KMS-11 (cell line): Measurements from ENCODE around the gene COL20A1.

ENCODE experiments used
- H2AFZ ChIP-seq: fragments of 200-600 bp; sonication (generic); 2 replicates; pipeline ENCODE4 v1.6.1; 2016; ENCODE audit warnings: antibody characterized with exemption, mixed run types, low read depth
- H3K27ac ChIP-seq: fragments of 200-600 bp; sonication (generic); 2 replicates; pipeline ENCODE4 v1.6.1; 2016; ENCODE audit warnings: mild to moderate bottlenecking, mixed run types
- H3K27me3 ChIP-seq: fragments of 200-600 bp; sonication (generic); 2 replicates; pipeline ENCODE4 v1.6.1; 2017; ENCODE audit warnings: mild to moderate bottlenecking, low read depth, mixed run types, moderate library complexity; ENCODE audit not compliant: insufficient read depth
- H3K36me3 ChIP-seq: fragments of 200-600 bp; sonication (generic); 2 replicates; pipeline ENCODE4 v1.6.1; 2017; ENCODE audit warnings: mild to moderate bottlenecking, mixed run types; ENCODE audit not compliant: insufficient read depth
- H3K4me1 ChIP-seq: fragments of 200-600 bp; sonication (generic); 2 replicates; pipeline ENCODE4 v1.6.1; 2016; ENCODE audit warnings: mild to moderate bottlenecking, low read depth, mixed run types; ENCODE audit not compliant: poor library complexity, severe bottlenecking
- H3K4me2 ChIP-seq: fragments of 200-600 bp; sonication (generic); 2 replicates; pipeline ENCODE4 v1.7.0; 2016; ENCODE audit warnings: mild to moderate bottlenecking, mixed run types
- H3K4me3 ChIP-seq: fragments of 200-600 bp; sonication (generic); IDR thresholded peaks from 2 replicates; pipeline ENCODE4 v1.6.1; 2017; ENCODE audit warnings: low read depth, low read length, mixed read lengths; ENCODE audit not compliant: insufficient read depth
- H3K79me2 ChIP-seq: fragments of 200-600 bp; sonication (generic); 2 replicates; pipeline ENCODE4 v1.6.1; 2016; ENCODE audit warnings: low read depth, mixed run types; ENCODE audit not compliant: insufficient read depth
- H3K9ac ChIP-seq: fragments of 200-600 bp; sonication (generic); 2 replicates; pipeline ENCODE4 v1.6.1; 2016; ENCODE audit warnings: mild to moderate bottlenecking, mixed run types
- H4K20me1 ChIP-seq: fragments of 200-600 bp; sonication (generic); 2 replicates; pipeline ENCODE4 v1.6.1; 2016; ENCODE audit warnings: mild to moderate bottlenecking, mixed run types; ENCODE audit not compliant: insufficient read depth
- CTCF ChIP-seq: fragments of 200-600 bp; sonication (generic); conservative IDR thresholded peaks from 2 replicates; pipeline ENCODE4 v1.6.1; 2017; ENCODE audit warnings: low read depth, mild to moderate bottlenecking, antibody characterized with exemption, low read length, moderate library complexity, mixed read lengths

COL20A1 gene

GRCh38 chr20:63255931-63256704 is 36.9 kb upstream of the COL20A1 start:
- Histone ChIP-seq H3K36me3 (no peaks in the 10 kb centered on the region), H3K4me2 (no peak overlapping the region), H4K20me1 (no peaks in the 10 kb centered on the region), H3K4me1 (no peaks in the 10 kb centered on the region), H3K4me3 (no peak overlapping the region), H3K9ac (no peak overlapping the region), H3K27ac (no peak overlapping the region), H2AFZ (no peak overlapping the region), H3K27me3 (peaks cover 96% of the 10 kb centered on the region), H3K79me2 (no peaks in the 10 kb centered on the region)
- no peak for TF ChIP-seq CTCF

GRCh38 chr20:63256954-63257353 is 36.0 kb upstream of the COL20A1 start:
- Histone ChIP-seq H3K27me3 (peaks cover 96% of the 10 kb centered on the region), H4K20me1 (no peaks in the 10 kb centered on the region), H3K79me2 (no peaks in the 10 kb centered on the region), H3K27ac (no peak overlapping the region), H3K9ac (no peak overlapping the region), H3K36me3 (no peaks in the 10 kb centered on the region), H3K4me3 (no peak overlapping the region), H3K4me2 (no peak overlapping the region), H3K4me1 (no peaks in the 10 kb centered on the region), H2AFZ (no peak overlapping the region)
- no peak for TF ChIP-seq CTCF

- Histone ChIP-seq H3K9ac (no peak overlapping the region), H3K27me3 (peaks cover 96% of the 10 kb centered on the region), H2AFZ (no peak overlapping the region), H3K4me3 (no peak overlapping the region), H3K79me2 (no peaks in the 10 kb centered on the region), H3K4me2 (no peak overlapping the region), H3K27ac (no peak overlapping the region), H3K4me1 (no peaks in the 10 kb centered on the region), H4K20me1 (no peaks in the 10 kb centered on the region), H3K36me3 (no peaks in the 10 kb centered on the region)
- no peak for TF ChIP-seq CTCF
Observed at GRCh38 chr20:63257629-63258028, 35.4 kb upstream of the COL20A1 start.

GRCh38 chr20:63258781-63259180 is 34.2 kb upstream of the COL20A1 start:
- no peaks in the 10 kb centered on the region for H3K79me2 ChIP-seq
- H4K20me1 ChIP-seq = no peaks in the 10 kb centered on the region
- no peaks in the 10 kb centered on the region for H3K4me1 ChIP-seq
- no peak overlapping the region for H3K9ac ChIP-seq
- TF ChIP-seq CTCF = no peak
- no peak overlapping the region for H2AFZ ChIP-seq
- peaks cover 97% of the 10 kb centered on the region for H3K27me3 ChIP-seq
- H3K4me2 ChIP-seq = no peak overlapping the region
- no peaks in the 10 kb centered on the region for H3K36me3 ChIP-seq
- no peak overlapping the region for H3K4me3 ChIP-seq
- no peak overlapping the region for H3K27ac ChIP-seq
